ENCODE results near the gene NEK6. TPM values are rescaled to one million over a fixed set of nuclear protein-coding genes. Genes with fewer than 3 reads are reported as not detected.

The NEK6 gene
- total RNA-seq, 1 donor from 2014 or later, result 17.4 TPM

DNA sequence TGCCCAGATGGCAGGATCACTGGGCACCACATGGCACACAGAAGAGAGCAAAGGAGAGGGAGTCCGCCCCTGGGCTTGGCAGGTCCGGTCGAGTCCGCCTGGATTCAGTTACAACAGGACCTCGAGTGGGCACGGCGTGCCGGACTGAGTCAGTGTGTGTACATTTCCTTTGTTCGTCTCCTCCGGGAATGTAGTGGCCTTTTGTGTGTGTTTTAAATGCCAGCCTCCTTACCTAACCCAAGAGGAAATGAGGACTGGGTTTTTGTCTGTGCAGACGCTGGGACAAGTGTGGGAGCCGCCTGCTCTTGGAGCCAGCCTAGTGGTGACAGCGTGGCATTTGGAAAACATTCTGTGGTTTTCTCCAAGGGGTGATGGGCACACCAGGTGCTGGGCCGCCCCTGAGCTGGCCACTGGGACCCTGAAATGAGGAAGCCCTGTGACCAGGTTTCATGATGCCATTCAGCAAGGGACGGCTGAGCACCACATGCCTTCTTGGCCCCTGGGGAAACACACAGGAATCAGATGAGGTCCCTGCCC lies 9.6 kb downstream of the NEK6 start:
- Mint-ChIP-seq H3K27ac (no peak overlapping the region), H3K36me3 (ENCODE audit: low read depth) (no peaks in the 10 kb centered on the region), H3K4me1 (ENCODE audit: low read depth) (no peaks in the 10 kb centered on the region), H3K9me3 (no peaks in the 10 kb centered on the region), H3K4me3 (no peak overlapping the region), H3K27me3 (ENCODE audit: insufficient read depth) (peaks cover 10% of the 10 kb centered on the region)
- intact Hi-C loops (cut with micrococcal nuclease), result no loop called here
- DNase-seq (ENCODE audit: low spot score), result no peak

DNA sequence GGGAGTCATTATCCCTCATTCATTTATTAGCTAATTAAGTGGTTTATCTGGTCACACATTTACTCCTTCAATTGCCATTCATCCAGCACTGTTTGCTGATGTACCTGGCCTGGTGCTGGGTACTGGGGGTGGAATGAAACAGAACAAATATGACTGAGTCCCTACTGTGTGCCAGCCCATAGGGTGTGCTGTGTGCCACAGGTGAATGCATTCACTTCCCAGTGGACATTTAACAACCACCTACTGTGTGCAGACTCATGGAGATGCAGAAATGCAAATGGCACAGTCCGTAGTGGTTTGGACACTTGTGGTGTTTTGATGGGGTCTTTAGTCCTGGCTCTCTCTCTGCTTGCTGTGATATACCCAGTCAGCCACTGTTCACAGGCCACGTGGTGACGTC lies 10.5 kb downstream of the NEK6 start:
- no peak for DNase-seq (ENCODE audit: low spot score)
- Mint-ChIP-seq H3K9me3 (no peaks in the 10 kb centered on the region), H3K27ac (no peak overlapping the region), H3K36me3 (ENCODE audit: low read depth) (no peaks in the 10 kb centered on the region), H3K4me3 (no peak overlapping the region), H3K27me3 (ENCODE audit: insufficient read depth) (peaks cover 10% of the 10 kb centered on the region), H3K4me1 (ENCODE audit: low read depth) (no peaks in the 10 kb centered on the region)
- intact Hi-C loops (cut with micrococcal nuclease), result no loop called here

DNA sequence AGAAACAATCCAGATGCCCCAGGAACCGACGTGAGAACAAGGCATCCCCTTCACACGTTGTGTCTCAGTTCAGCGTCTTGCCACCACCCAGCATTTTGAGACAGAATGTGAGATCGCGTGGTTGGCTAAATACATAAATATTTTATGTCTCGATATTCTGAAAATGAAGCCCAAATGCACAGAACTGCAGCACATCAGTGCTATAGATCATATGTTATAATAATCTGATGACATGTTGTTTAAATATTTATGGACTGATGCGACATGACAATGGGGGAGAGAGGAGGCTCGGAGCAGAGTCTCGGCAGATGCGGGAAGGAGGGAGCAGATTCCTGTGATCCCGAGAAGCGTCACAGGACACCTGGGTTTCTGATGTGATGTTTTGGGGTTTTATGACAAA lies 10.9 kb downstream of the NEK6 start:
- no peak for DNase-seq (ENCODE audit: low spot score)
- Mint-ChIP-seq H3K4me1 (ENCODE audit: low read depth) (no peaks in the 10 kb centered on the region), H3K27ac (no peak overlapping the region), H3K27me3 (ENCODE audit: insufficient read depth) (peaks cover 10% of the 10 kb centered on the region), H3K36me3 (ENCODE audit: low read depth) (no peaks in the 10 kb centered on the region), H3K9me3 (no peaks in the 10 kb centered on the region), H3K4me3 (no peak overlapping the region)
- intact Hi-C loops (cut with micrococcal nuclease), result no loop called here

DNA sequence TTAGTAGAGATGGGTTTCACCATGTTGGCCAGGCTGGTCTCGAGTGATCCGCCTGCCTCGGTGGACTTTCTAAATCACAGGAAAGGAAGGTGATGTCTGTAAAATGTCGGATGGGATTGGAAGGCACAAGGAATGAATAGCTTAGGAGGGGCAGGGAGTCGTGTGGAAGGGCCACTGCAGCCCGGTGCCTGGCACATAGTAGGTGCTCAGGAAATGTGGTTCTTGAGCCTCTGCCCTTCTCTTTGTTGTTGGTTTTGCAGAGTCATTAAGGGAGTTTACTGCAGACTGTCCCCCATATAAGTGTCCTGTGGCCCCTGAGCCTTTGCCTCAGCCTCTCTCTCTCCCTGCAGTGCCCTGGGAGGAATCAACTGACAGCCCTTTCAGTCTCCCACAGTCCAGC lies 11.8 kb downstream of the NEK6 start:
- Mint-ChIP-seq H3K27me3 (ENCODE audit: insufficient read depth) (peaks cover 10% of the 10 kb centered on the region), H3K4me1 (ENCODE audit: low read depth) (no peaks in the 10 kb centered on the region), H3K4me3 (no peak overlapping the region), H3K36me3 (ENCODE audit: low read depth) (no peaks in the 10 kb centered on the region), H3K9me3 (no peaks in the 10 kb centered on the region), H3K27ac (no peak overlapping the region)
- intact Hi-C loops (cut with micrococcal nuclease), result no loop called here
- no peak for DNase-seq (ENCODE audit: low spot score)

DNA sequence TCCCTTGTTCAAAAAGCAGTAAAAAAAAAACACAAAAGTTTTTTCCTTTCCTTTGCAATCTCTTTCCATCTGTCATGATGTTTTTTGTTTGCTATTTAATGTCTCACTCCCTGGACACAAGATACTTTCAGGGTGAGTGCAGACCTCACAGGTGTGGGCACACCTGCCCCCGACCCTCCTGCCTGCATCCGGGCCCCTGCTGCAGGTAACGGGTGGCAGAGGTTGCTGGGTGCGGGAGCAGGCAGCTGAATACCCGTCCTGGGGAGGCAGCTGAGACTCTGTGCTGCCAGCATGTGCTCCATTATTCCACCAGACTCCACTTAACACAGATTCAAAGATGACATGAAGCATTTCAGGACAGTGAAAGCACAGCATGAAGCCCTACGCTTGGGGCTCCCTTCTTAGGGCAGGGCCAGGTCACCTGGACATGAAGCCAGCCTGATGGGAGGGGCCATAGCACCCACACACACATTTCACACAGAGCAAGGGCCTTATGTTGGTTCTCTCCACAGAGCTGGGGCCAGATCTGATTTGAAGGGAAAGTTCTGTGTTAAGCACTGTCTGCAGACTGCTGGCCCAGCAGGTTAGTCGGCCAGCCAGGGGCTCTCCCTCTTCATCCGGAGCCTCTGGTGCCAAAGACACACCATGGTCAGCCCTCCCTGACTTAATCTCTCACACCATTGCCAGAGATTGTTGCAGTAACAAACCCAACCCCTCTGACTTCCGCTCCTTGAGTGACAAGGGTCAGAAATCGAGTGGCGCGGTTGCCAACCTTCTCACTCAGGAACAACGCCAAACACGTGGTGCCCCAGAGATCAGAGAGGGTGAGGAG lies 13.0 kb downstream of the NEK6 start:
- Mint-ChIP-seq H3K4me1 (ENCODE audit: low read depth) (no peaks in the 10 kb centered on the region), H3K4me3 (no peak overlapping the region), H3K9me3 (no peaks in the 10 kb centered on the region), H3K27ac (no peak overlapping the region), H3K27me3 (ENCODE audit: insufficient read depth) (peaks cover 6% of the 10 kb centered on the region), H3K36me3 (ENCODE audit: low read depth) (no peaks in the 10 kb centered on the region)
- intact Hi-C loops (cut with micrococcal nuclease), result no loop called here
- DNase-seq (ENCODE audit: low spot score), result no peak

DNA sequence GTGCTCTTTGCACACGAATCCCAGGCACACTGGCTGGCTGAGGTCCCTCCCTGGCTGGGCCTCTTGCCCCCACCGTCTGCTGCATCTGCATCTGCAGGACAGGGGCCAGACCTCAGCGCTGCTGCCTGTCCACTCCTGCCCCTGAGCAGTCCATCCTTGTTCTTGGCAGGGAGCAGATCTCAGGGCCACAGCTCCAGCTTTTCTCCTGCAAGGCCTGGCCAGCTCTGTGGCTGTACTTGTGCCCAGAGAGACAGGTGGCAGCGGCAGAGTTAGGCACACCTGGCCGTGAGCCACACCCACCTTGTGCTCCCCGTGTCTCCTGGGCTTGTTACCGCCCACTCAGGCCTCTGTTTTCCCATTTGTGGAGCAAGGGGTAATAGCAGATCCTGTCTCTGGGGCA lies 13.9 kb downstream of the NEK6 start:
- Mint-ChIP-seq H3K9me3 (no peaks in the 10 kb centered on the region), H3K4me1 (ENCODE audit: low read depth) (no peaks in the 10 kb centered on the region), H3K36me3 (ENCODE audit: low read depth) (no peaks in the 10 kb centered on the region), H3K27me3 (ENCODE audit: insufficient read depth) (peaks cover 3% of the 10 kb centered on the region), H3K4me3 (no peak overlapping the region), H3K27ac (no peak overlapping the region)
- intact Hi-C loops (cut with micrococcal nuclease), result no loop called here
- no peak for DNase-seq (ENCODE audit: low spot score)

DNA sequence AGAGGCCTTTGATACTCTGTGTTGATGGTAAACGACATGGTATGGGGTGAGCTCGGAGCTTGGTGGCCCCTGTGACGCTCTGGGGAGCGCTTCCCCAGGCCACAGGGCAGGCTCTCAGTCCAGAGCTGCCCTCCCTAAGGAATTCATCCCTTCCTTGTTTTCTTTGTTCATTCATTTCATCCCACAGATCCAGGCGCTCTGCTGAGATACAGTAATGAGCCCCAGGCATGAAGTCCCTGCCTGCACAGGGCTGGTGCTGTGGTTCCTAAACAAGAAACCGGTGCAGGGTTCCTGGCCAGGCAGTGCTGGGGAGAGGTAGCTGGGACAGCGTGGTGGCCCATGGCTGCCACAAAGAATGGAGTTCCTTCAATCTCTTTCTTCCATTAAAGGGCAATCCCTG lies 14.4 kb downstream of the NEK6 start:
- H3K27me3 Mint-ChIP-seq (ENCODE audit: insufficient read depth), result peaks cover 3% of the 10 kb centered on the region

DNA sequence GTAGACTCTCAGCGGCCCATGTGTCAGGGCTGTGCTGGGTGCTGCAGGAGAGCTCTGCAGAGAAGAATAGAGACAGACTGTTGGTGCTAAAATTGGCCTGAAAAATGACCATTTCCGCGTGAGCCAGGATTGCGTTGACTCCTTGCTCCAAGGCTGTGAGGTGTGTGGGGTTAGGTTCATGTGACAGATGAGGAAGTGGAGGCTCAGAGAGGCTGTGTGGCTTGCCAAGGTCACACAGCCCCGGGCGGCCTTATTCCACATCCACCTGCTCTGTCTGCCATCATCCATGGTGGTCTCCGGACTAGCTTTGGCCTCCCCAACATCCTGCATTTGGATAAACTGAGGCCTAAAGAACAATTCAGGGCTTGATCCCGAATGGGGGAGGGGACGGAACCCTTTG lies 15.2 kb downstream of the NEK6 start:
- no peaks in the 10 kb centered on the region for H3K9me3 Mint-ChIP-seq
- H3K4me1 Mint-ChIP-seq (ENCODE audit: low read depth), result peaks cover 3% of the 10 kb centered on the region
- no peak for DNase-seq (ENCODE audit: low spot score)
- no peak overlapping the region for H3K27ac Mint-ChIP-seq
- H3K36me3 Mint-ChIP-seq (ENCODE audit: low read depth), result no peaks in the 10 kb centered on the region
- no peak overlapping the region for H3K4me3 Mint-ChIP-seq
- H3K27me3 Mint-ChIP-seq (ENCODE audit: insufficient read depth), result peaks cover 6% of the 10 kb centered on the region
- intact Hi-C loops (cut with micrococcal nuclease), result no loop called here

More for the DNA sequence above, 14.4 kb downstream of the NEK6 start:
- Mint-ChIP-seq H3K27ac (no peak overlapping the region), H3K4me3 (no peak overlapping the region), H3K36me3 (ENCODE audit: low read depth) (no peaks in the 10 kb centered on the region), H3K4me1 (ENCODE audit: low read depth) (no peaks in the 10 kb centered on the region), H3K9me3 (no peaks in the 10 kb centered on the region)
- intact Hi-C loops (cut with micrococcal nuclease), result no loop called here
- no peak for DNase-seq (ENCODE audit: low spot score)

DNA sequence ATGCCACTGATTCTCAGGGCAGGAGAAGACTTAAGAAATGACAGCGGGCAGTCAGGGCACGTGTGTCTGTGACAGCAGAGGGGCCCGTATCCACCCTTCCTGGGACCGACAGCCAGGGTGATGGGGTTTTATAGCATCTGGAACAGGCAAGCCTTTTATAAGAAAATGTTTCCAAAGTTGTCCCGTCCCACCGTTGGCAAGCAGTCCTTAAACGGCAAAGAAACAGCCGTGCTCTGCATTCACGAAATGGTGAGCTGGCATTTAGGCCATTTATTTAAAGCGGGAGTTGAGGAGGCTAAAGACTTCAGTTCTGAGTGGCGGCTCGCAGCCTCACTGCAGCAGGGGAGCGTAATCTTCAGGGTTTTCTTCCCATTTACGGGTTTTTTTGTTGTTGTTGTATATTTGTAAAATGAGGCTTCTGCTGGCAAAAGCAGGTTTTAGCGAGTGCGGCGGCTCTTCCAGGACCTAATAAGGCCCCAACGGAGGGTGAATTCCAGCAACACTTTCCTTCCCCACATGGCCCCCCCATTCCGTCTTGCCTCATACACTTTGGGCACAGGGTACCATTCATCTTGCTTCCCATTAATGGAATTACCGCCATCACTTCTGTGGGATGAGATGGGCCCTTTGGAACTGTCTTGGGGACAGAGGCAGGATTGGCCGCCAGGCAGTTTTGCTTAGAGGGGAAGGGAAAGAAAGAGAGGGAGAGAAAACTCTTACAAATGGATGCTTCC lies 15.8 kb downstream of the NEK6 start:
- Mint-ChIP-seq H3K27ac (no peak overlapping the region), H3K36me3 (ENCODE audit: low read depth) (no peaks in the 10 kb centered on the region), H3K27me3 (ENCODE audit: insufficient read depth) (peaks cover 6% of the 10 kb centered on the region), H3K4me1 (ENCODE audit: low read depth) (peaks cover 5% of the 10 kb centered on the region), H3K9me3 (no peaks in the 10 kb centered on the region), H3K4me3 (no peak overlapping the region)
- intact Hi-C loops (cut with micrococcal nuclease), result no loop called here
- no peak for DNase-seq (ENCODE audit: low spot score)

DNA sequence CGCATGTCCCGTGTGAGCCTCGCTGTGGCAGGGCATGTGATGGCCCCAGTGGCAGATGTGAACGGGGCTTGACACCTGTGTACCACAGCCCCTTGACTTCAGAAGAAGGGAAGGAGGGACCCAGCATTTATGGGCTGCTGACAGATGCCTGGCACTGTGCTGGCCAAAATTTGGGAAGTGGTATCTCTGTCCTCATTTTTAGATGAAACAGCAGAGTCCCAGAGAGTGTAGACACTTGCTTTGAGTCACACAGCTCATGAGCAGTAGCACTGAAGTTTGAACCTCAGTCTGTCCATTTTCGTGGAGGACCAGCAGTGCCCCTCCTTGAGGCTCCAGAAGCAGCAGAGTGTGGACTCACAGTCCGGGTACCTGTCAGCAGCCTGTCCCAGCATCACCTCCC lies 16.5 kb downstream of the NEK6 start:
- no peak for DNase-seq (ENCODE audit: low spot score)
- intact Hi-C loops (cut with micrococcal nuclease), result no loop called here
- Mint-ChIP-seq H3K4me3 (no peak overlapping the region), H3K4me1 (ENCODE audit: low read depth) (peaks cover 5% of the 10 kb centered on the region), H3K27me3 (ENCODE audit: insufficient read depth) (peaks cover 6% of the 10 kb centered on the region), H3K36me3 (ENCODE audit: low read depth) (no peaks in the 10 kb centered on the region), H3K9me3 (no peaks in the 10 kb centered on the region), H3K27ac (no peak overlapping the region)

DNA sequence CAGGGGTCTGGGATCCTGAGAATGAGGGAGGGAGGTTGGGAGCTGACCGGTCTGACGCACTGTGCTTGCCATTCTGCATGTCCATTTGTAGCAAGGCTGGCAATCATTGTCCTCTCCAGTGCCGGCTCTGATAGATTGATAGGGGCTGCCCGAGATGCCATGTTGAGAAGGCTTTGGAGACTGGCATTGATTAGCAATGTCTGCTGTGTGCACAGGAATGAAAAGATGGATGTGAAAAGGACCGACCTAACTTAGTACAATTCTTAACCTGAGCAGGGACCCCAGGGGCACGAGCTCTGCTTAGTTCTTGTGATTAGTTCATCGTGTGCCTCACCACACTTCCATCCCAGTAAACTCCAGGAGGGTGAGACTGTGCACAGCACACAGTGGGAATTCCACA lies 17.0 kb downstream of the NEK6 start:
- Mint-ChIP-seq H3K36me3 (ENCODE audit: low read depth) (no peaks in the 10 kb centered on the region), H3K4me3 (no peak overlapping the region), H3K27me3 (ENCODE audit: insufficient read depth) (peaks cover 6% of the 10 kb centered on the region), H3K4me1 (ENCODE audit: low read depth) (peaks cover 5% of the 10 kb centered on the region), H3K9me3 (no peaks in the 10 kb centered on the region), H3K27ac (no peak overlapping the region)
- intact Hi-C loops (cut with micrococcal nuclease), result no loop called here
- no peak for DNase-seq (ENCODE audit: low spot score)

DNA sequence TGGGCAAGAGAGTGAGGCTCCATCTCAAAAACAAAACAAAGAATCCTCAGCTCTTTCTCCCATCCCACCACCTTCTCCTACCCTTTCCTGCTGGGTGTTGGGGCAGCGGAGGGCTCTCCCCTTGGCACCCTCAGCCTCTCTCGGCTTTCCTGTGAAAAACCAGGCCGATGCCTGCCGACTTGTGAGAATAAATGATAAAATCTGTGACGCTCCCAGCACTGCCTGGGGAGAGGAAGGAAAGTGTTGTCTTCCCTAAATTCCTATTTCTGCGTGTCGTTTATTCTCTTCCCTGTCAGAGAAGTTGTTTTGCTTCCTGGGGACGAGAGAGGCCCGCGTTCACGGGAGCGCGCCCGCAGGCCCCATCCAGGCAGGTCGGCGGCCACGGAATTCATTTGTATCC lies 19.7 kb downstream of the NEK6 start:
- no peak overlapping the region for H3K4me3 Mint-ChIP-seq
- intact Hi-C loops (cut with micrococcal nuclease), result no loop called here
- H3K36me3 Mint-ChIP-seq (ENCODE audit: low read depth), result no peaks in the 10 kb centered on the region
- no peak for DNase-seq (ENCODE audit: low spot score)
- no peaks in the 10 kb centered on the region for H3K9me3 Mint-ChIP-seq
- H3K27me3 Mint-ChIP-seq (ENCODE audit: insufficient read depth), result peaks cover 5% of the 10 kb centered on the region
- no peak overlapping the region for H3K27ac Mint-ChIP-seq
- peaks cover 5% of the 10 kb centered on the region for H3K4me1 Mint-ChIP-seq (ENCODE audit: low read depth)

DNA sequence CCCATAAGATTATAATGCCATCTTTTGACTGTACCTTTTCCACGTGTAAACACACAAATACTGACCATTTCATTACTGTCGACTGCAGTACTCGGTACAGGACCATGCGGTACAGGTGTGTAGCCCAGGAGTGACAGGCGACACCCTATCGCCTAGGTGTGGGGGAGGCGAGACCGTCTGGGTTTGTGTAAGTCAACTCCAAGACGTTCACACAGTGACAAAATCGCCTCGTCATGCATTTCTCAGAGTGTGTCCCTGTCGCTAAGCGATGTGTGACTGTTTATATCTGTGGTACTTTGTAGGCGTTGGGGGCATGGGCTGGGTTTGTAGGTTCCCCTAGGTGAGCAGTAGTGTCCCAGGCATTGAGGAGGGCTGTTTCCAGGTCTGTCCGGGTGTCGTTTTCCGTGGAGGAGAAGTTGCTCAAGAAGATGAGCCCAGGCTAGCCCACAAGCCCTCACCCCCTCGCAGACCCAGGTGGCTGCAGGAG lies 20.3 kb downstream of the NEK6 start:
- intact Hi-C loops (cut with micrococcal nuclease), result no loop called here
- Mint-ChIP-seq H3K4me1 (ENCODE audit: low read depth) (peaks cover 5% of the 10 kb centered on the region), H3K27me3 (ENCODE audit: insufficient read depth) (peaks cover 5% of the 10 kb centered on the region), H3K4me3 (no peak overlapping the region), H3K36me3 (ENCODE audit: low read depth) (no peaks in the 10 kb centered on the region), H3K9me3 (no peaks in the 10 kb centered on the region), H3K27ac (no peak overlapping the region)
- DNase-seq (ENCODE audit: low spot score), result no peak
